Epidermal melanocyte (primary cell): ENCODE measurements around the gene SNX25.

Experiments used
- DNase-seq: peaks from one replicate; pipeline ENCODE4 v3.0.0; 2011; ENCODE audit warnings: low spot score; ENCODE audit not compliant: insufficient read length

SNX25 gene

GRCh38 chr4:185404031-185404430 lies 194.6 kb downstream of the SNX25 start:
- DNase-seq = no peak

GRCh38 chr4:185405296-185405999 lies 196.1 kb downstream of the SNX25 start:
- no peak for DNase-seq

- DNase-seq = no peak
Measured at GRCh38 chr4:185408432-185408831, 199.0 kb downstream of the SNX25 start.

GRCh38 chr4:185411849-185412248 lies 202.5 kb downstream of the SNX25 start:
- DNase-seq = no peak

- DNase-seq = no peak
Measured at GRCh38 chr4:185412412-185412811, 203.0 kb downstream of the SNX25 start.
